NCI-H524 (cell line): ENCODE results near the gene ZFYVE28.

ENCODE experiments used
- DNase-seq, 2 experiments: peaks; one replicate each; lab custom pipeline; 2025; lab: John Stamatoyannopoulos, UW

Gene ZFYVE28

GRCh38 chr4:2258091-2259035, 160.1 kb downstream of the ZFYVE28 start:
- DNase-seq: no peak

- no peak for DNase-seq
These were observed 160.9 kb downstream of the ZFYVE28 start for GRCh38 chr4:2257361-2258081.

- DNase-seq: no peak
These were observed 161.7 kb downstream of the ZFYVE28 start for GRCh38 chr4:2256781-2257191.

GRCh38 chr4:2256156-2256731, 162.2 kb downstream of the ZFYVE28 start:
- DNase-seq: no peak

GRCh38 chr4:2255501-2256155, 162.8 kb downstream of the ZFYVE28 start:
- no peak for DNase-seq

GRCh38 chr4:2254665-2255500, 163.6 kb downstream of the ZFYVE28 start:
- DNase-seq: no peak

GRCh38 chr4:2253160-2254084, 165.0 kb downstream of the ZFYVE28 start:
- DNase-seq: no peak

GRCh38 chr4:2252530-2253091, 165.8 kb downstream of the ZFYVE28 start:
- DNase-seq: no peak

GRCh38 chr4:2251795-2252529, 166.5 kb downstream of the ZFYVE28 start:
- DNase-seq: no peak

GRCh38 chr4:2251073-2251794, 167.2 kb downstream of the ZFYVE28 start:
- no peak for DNase-seq

- no peak for DNase-seq
These were observed 167.9 kb downstream of the ZFYVE28 start for GRCh38 chr4:2250357-2251072.

GRCh38 chr4:2249526-2250356, 168.7 kb downstream of the ZFYVE28 start:
- DNase-seq: no peak

GRCh38 chr4:2248821-2249261, 169.6 kb downstream of the ZFYVE28 start:
- no peak for DNase-seq

- no peak for DNase-seq
These were observed 170.2 kb downstream of the ZFYVE28 start for GRCh38 chr4:2248044-2248780.

GRCh38 chr4:2247128-2248043, 171.1 kb downstream of the ZFYVE28 start:
- no peak for DNase-seq
